HUDEP-2 (cell line): ENCODE data around the gene ERCC6L.
"Not testable (repeated sequence)": the region's sequence is repeated elsewhere in the genome, so short reads cannot be mapped to it uniquely, and the experiment has no call there.

Experiments used
- DNase-seq, 76 experiments: peaks; one replicate each; lab custom pipeline; 2025; ENCODE audit not compliant: unreplicated experiment in 76 of 76; lab: John Stamatoyannopoulos, UW

ERCC6L gene

GRCh38 chrX:72180539-72180938 is 58.3 kb downstream of the ERCC6L start:
- DNase-seq: peak in 5 of 76 experiments; percentile 1 to 11 (median 9)

- no peak for DNase-seq
Measured at GRCh38 chrX:72176981-72177380, 61.8 kb downstream of the ERCC6L start.

GRCh38 chrX:72176289-72176688 is 62.5 kb downstream of the ERCC6L start:
- not testable (repeated sequence) for DNase-seq

GRCh38 chrX:72169008-72169728 is 69.7 kb downstream of the ERCC6L start:
- peak in 2 of 76 experiments; percentile 0 to 1 for DNase-seq

- DNase-seq: no peak
Measured at GRCh38 chrX:72165551-72165950, 73.3 kb downstream of the ERCC6L start.

GRCh38 chrX:72159769-72160168 is 79.1 kb downstream of the ERCC6L start:
- no peak for DNase-seq

- no peak for DNase-seq
Measured at GRCh38 chrX:72158773-72159172, 80.1 kb downstream of the ERCC6L start.
